Left renal pelvis (tissue), 4 donors: ENCODE measurements around the gene MLLT10. TPM values are rescaled to one million over a fixed set of nuclear protein-coding genes. Genes with fewer than 3 reads are reported as not detected.

Experiments used
- DNase-seq, 4 donors: peaks; one replicate each; pipeline ENCODE4 v3.0.0-alpha.2; 2013; ENCODE audit warnings: low read depth in 4 of 4, low spot score in 3 of 4
- polyA plus RNA-seq, 4 donors: library from polyadenylated mRNA; unstranded; fragments of 120-200 nt; gene quantifications; one replicate each; pipeline ENCODE4 v1.2.1, GENCODE V29; 2013; ENCODE audit not compliant: insufficient read length in 4 of 4

Gene MLLT10
- polyA plus RNA-seq, 4 donors, result 37.7 to 45.8 (median 45.2) TPM

DNA sequence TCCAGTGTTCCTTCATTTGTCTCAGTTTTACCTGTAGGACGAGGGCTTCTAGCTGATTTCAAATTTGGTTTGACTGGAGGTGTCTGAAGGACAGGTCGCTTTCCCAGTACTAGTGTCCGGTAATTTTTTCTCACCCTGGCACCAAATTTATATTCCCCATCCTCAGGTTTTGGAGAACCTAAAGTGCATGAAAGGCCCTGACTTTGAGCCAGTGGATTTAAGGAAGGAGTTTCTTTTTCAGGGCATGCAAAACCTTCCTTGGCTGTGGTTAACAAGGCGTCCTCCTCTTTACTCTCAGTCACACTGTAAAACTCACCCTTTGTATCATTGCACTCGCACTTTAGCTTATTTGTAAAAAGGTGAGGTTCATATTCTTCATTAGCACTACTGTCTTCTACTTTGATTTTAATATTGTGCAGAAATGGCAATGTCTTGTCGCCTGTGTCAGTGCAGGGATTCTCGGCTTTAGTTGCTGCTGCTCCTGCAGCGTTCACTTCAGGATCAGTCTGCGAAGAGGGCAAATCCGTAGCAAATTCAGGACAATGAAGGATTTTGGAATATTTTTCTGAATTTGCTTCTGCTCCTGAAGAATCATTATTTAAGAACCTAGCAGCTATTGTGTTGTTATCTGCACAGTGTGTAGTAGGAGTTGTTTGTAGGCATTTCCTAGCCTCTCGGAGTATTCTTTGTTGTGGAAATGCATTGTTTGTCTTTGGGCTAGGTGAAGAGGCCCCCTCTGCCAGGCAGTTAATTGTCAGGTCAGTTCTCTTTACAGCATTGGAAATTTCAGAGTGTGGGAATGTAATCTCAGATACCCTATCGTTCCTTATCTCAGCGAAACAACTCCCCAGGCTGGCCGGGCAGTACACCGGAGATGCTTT, 18.4 kb upstream of the MLLT10 start:
- DNase-seq, result peak in 1 of 4 donors; percentile 48

DNA sequence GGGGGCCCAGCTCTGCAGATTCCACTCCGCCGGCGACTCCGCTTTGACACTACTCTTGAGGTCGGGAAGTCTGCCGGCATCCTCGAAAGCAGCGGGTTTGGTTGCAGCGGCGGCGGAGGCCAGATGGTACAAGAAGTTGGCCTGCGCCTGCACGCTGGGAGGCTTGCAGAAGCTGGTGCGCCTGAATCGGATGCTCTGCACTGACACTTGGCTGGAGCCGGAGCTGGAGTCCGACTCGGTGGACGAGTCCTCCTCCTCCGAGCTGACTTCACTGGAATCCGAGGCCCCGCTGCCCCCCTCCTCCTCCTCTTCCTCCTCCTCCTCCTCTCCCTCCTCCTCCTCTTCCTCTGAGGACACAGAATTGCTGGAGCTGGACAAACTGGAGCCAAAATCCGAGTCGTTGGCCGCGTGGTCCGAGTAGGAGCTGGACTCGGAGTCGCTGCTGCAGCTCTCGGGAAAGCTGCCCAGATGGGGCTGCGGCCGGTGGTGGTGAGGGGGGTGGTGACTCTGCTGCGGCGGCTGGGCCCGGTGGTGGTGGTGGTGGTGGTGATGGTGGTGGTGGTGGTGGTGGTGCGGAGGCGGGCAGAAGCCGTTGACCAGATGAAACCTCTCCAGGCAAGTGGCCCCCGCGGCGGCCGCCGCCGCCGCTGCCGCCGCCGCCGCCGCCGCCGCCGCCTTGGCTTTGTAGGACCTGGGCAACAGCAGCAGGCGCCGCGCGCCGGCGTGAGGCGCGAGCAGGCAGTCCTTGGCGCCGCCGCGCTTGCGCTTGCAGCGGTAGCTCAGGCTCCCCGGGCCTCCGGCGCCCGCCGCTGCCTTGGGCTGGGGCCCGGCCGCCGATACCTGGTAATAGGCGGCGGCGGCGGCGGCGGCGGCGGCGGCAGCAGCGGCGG, 17.5 kb upstream of the MLLT10 start:
- DNase-seq, result peak in 1 of 4 donors; percentile 48

DNA sequence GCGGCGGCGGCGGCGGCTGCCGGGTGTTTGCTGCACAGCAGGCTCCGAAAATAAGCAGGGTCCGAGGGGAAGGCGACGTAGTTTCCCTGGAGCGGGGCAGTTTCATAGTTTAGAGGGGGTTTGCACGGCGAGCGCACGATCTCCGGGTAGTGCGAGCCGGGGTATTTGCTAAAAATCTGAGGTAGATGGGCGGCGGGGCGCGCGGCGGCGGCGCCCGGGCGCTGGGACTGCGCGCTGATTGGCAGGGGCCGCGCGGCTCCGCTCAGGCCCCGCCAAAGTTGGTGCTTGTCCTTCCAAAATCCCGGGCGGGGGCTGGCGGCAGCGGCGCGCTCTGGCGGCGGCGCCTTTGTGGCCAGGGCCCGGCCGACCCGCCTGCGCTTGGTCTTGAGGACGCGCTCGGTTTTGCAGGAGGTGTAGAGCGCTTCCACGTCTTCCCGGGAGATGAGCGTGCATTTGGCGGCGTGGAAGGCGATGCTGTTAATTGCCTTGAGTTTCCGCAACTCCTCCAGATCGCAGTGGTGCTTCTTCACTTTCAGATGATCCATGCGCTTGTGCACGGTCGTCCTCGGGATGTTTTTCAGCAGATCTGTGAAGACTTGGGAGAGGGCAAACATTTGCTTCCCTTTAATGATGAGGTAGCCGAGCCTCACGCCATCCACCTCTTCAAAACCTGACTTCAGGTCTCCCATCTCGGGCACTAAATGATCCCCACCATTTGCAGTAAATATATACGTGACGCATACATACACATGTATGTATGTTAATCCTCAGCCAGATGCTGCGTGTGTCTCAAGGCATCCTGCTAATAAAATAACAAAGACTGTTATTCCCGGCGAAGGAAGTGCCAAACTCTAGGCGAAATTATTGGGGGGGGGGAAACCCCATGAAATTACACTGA, 16.6 kb upstream of the MLLT10 start:
- peak in 1 of 4 donors; percentile 64 for DNase-seq

DNA sequence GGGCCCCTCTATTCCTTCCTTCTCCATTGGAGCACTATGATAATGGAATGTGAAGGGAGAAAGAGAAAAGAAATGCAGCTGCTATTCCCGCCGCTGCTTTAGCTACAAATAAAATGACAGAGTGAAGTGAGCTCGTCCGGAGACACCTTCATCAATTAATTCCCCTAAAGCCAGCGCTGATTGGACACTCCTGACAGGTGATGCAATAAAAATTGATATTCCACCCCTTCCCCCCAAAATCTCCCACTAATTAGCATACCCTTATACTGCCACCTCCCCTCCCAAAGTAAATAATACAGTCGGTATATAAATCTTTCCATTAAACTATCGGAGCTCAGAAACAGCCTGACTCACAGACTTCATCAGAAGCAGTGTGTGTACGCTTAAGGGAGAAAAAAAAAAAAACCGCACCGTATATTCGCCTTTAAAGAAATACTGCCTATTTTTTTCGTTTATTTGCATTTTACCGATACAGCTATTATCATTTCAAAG, 15.8 kb upstream of the MLLT10 start:
- peak in 1 of 4 donors; percentile 83 for DNase-seq

DNA sequence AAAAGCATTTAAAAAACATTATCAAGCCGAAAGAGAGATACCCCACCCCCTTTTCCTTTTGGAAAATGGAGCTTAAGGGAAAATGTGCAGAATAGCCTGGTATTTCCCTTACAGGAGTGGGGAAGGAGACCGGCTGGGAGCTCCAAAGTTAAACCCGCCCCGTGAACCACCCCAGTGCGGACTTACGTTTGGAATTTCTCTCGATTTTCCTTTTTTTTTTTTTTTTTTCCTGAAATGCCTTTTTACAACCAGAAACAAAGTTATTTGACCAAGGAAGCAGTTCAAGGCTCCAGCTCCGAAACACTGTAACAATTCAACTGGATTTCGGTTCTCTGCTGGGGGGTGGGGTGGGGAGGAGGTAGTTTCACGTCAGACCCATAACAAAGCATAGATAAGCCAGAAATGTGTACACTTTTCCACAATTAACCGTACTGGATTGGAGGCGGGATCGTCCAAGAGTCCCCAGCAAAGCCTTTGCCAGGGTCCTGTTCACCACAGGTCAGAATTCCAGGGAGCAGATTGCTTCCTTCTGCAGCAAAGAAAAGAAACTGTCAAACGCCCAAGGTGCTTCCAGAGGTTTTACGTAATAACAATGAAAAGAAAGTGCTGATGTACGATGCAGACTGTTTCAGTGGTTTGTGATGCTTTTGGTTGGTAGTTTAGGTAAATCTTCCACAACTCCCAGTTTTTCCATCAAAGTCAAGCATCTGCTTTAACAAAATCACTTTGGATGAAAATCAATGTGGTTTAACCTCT, 15.2 kb upstream of the MLLT10 start:
- DNase-seq, result peak in 1 of 4 donors; percentile 56

DNA sequence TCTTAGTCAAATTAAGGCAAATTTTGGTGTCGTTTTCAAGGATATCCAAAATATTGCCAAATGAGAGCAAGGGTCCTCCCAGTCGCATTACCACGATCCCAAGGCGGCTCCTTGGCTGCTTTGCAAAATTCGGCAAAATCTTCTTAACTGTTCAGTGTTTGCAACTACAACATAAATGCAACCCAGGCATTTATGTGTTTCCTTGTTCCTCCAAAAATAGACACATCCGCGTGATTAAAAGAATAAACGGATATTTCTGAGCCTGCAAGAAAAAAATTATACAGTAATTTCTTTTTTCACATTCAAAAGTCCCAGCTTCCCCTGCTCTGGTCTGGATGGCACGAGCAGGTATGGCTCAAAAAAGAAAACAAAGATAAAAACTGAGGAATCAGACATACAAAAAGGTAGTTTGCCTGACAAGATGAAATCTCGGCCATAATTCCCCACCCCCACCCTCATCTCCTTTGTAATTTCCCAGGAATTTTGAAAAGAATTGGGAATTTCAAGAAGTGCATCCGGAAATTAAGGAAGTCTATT, 14.6 kb upstream of the MLLT10 start:
- no peak for DNase-seq

DNA sequence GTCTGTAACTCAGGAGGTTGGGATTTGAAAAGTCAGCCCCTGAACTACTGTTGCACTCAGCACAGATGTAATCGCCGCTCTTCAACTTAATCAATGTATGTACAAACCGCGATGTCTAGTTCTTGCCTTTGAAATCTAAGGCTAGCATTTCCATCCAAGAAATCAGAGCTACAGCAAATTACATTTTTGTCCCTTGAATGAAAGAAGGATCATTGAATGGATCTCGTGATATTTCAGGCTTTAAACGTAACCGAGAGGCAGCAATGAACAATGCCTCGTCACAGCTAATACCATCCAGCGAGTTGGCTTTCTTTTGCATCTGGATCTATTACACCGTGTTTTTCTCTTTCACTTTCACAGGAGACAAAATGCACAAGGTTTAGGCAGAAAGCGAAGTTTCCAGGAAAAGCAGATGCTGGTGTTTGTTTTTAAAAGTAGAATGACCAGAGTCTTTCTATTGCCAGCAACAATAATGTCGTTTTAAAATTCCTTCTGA, 14.0 kb upstream of the MLLT10 start:
- DNase-seq, result peak in 1 of 4 donors; percentile 73

DNA sequence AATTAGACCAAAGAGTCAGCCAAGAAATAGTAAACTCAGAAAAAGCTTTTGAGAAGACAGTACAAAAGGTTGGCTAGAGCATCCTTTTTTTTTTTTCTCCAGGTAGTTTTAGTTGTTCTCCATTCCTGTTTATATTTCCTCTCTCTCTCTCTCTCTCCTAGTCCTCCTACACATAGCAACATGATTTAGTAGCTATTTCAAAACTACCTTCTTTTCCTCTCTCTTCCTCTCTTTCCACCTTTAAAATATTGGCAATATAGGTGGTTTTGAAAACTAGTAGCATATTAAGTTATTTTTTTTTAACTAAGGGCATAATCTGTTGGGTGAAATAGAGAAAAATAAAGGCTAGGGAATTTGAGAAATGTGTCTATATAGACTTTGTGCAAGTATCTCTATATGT, 13.5 kb upstream of the MLLT10 start:
- DNase-seq, result no peak

DNA sequence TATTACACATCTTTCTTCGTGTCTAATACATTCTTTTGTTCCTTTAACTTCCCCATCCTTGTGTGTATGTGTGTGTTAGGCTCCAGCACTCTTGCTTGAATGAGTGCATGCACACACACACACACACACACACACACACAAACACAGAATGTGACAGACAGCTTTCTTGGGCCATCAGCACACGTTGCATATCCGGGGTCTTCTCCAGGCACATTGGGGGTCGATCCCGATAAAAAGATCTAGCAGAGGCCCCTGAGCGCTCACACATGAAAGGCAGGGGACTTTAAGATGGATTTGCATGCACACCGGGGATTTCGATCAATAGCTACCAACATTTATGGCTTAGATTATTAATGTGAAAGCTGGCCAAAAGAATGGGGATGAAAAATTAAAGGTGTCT, 13.1 kb upstream of the MLLT10 start:
- peak in 1 of 4 donors; percentile 12 for DNase-seq

DNA sequence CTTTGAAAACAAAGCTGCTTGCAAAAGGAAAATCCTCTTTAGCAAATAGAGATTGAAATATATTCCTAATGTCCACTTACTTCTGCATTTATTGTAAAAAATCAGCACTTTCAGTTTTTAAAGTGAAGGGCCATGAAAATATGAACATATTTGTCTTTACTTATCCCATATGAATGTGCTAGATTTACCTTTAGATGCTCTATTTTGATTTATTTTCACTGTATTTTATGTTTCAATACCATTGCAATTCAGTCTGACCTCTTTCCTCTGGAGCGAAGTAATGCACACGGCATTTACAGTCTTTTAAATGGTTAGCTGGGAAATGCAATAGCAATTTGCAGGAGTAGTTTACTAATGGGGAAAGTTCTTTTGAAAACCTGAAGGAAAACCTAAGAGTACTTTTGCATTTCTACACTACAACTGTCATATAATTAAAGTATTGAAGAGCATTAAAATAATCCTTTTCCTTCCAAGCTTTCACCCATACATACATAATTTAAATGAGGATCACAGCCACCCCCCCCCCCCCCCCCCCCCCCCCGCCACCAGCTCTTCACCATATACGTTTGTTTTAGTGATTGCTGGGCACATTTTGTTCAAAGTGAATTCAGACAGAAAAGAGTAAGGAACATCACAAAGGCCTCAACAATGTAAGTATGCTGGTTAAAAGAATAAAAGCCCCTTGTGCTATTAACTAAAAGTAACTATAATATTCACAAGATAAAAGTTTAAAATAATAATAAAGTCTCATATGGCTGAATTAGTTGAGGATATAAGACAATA, 12.1 kb upstream of the MLLT10 start:
- peak in 1 of 4 donors; percentile 18 for DNase-seq

DNA sequence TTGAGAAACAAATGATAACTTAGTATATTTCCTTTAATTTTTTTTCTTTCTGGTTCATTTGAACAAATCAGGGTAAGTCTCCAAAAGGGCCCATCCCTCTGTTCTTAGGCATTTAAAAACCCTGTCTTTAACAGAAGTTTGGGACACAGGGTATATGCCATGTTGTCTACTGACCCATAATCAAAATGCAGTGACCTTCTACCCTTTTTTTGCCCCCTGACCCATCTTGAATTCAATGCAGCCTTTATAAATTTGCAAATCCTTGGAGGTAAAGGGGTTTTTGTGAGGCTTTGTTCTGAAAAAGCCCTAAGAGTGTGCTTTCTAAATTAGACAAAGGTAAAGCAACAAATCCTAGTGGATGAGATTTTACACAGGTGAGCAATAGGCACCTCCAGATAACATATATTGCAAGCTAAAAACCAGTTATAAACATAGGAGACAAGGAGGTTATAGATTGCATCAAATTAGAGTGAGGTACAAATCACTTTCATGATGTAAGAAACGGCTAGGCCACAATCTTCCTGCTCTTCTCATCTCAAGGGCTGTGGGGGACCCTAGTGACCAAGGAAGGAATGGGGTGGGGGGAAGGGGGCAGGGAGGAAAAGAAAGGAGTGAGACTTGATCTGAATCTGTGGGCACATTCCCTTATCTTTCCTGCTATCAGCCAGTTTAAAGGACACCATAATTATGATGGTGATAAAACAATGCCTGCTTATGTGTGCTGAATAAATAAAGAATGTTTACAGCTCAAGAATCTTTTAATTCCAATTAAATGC, 11.2 kb upstream of the MLLT10 start:
- peak in 1 of 4 donors; percentile 23 for DNase-seq

DNA sequence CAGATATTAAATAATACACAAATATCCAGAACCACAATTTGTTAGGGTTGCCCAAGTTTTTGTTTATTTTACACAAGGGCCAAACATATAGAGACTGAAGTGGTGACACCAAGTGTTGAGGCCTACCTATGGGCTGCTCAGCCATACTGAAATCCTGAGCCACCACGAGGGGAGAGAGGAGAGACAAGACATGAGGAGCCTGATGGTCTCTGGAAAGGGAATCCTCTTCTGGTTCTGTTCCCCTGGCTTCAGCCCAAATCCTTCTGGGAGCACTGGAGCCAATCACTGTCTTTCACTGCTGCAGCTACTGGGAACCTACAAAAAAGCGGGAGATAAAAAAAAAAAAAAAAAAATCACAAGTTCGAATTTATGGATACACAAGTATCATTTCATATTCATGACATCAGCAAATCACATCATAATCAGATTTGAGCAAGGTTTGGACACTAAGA, 10.4 kb upstream of the MLLT10 start:
- DNase-seq, result peak in 1 of 4 donors; percentile 36

DNA sequence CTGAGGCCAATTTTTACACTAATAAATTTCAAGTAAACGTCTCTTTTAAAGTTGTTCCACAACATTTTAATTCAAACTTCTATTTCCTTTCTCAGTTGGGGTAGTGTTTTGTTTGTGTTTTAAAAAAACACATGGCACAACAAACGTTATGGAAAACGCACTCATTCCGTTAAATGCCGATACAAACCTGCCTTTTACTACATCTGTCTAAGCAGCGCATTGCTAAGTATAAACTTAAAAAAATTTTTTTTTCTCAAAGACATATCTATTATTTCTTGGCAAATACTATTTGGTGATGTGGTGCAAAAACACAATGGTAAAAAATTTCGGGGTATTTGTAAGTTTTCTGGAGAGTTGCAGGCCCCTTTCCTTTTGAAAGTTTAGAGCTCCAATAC, 9.9 kb upstream of the MLLT10 start:
- DNase-seq, result no peak

DNA sequence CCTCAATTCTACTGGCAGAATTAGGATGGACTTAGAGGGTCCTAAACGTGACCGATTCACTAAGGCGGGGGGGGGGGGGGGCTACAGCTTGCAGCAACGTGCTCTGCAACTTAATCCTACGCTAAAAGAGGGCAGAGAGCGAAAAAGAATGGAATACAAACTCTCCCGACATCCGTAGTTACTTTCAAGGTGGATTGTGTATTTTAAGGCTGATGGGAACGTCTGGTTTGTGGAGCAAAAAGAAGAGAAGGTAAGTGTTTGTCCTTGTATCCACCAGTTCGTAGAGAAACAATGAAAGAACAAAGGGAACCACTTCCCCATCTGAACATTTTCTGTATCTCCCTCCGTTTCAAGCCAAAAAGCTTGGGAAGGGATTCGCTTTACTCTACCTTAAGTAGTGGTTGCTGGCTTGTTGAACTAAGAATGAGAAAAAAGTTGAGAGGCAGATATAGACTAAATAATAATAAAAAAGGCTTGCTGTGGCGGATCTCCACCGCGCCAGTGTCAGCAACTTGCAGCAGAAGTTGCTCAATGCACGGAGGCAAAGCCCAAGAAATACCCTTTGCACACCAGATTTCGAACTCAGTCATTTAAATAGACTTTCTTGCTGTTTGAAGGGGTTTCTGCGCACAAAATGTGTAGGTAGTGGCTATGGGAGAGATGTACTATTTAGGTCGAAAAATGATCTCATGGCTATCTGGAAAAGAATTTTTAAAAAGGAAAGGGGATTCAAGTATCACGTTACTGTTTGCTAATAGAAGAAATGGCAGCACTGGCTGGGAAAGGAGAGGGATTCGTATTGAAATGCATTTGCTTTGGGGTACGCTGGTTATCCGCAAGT, 9.3 kb upstream of the MLLT10 start:
- peak in 1 of 4 donors; percentile 39 for DNase-seq

DNA sequence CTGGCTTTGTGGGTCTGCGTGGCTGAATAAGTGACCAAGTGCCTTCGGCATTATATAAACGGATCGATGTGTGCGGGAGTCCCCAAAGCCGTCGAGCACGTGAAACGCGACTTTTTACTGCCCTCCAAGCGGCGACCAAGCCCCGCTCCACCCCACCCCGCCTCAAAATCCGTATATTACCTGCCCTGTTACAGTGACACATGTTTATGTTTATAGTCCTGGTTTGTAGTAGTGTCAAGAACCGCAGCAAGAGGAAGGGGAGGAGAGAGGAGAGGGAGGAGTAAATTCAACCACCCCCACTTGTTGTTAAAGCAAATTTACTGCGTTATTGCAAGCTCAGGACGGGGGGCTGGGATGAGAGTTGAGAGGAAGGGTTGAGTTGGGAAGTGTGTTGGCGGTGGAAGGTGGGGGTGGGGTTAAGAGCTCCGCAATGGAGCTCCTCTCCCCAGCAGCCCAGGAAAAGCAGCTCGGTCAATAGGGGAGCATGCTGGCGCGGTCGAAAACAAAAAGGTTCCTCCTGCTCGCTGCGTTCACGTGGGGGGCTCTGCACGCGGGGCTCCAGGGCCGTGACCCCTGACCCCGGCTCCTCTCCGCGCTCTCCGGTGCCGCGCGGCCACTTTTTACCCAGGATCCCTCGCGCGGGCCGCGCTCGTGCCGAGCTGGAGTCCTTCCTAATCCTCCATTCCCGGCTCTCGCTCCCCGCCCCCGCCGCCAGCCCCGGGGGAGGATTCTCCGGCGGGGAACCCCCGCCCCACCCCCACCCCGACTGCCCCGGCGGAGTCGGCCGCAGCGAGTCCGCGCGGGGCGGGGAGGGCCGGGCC, 8.5 kb upstream of the MLLT10 start, which contains the start of gene SKIDA1:
Gene SKIDA1 (minus strand): TSS at position 316 of the 821 bp plus-strand sequence. CDS start 7,860 bp downstream, outside the sequence.
- peak in 3 of 4 donors; percentile 92 to 94 (median 92) for DNase-seq
